Femur (tissue), 1 donor: ENCODE data around the gene GON4L.
"Not testable (repeated sequence)": the region's sequence is repeated elsewhere in the genome, so short reads cannot be mapped to it uniquely, and the experiment has no call there.

ENCODE experiments used
- DNase-seq: peaks from one replicate; pipeline ENCODE4 v3.0.0-alpha.2; 2017

The GON4L gene

DNA sequence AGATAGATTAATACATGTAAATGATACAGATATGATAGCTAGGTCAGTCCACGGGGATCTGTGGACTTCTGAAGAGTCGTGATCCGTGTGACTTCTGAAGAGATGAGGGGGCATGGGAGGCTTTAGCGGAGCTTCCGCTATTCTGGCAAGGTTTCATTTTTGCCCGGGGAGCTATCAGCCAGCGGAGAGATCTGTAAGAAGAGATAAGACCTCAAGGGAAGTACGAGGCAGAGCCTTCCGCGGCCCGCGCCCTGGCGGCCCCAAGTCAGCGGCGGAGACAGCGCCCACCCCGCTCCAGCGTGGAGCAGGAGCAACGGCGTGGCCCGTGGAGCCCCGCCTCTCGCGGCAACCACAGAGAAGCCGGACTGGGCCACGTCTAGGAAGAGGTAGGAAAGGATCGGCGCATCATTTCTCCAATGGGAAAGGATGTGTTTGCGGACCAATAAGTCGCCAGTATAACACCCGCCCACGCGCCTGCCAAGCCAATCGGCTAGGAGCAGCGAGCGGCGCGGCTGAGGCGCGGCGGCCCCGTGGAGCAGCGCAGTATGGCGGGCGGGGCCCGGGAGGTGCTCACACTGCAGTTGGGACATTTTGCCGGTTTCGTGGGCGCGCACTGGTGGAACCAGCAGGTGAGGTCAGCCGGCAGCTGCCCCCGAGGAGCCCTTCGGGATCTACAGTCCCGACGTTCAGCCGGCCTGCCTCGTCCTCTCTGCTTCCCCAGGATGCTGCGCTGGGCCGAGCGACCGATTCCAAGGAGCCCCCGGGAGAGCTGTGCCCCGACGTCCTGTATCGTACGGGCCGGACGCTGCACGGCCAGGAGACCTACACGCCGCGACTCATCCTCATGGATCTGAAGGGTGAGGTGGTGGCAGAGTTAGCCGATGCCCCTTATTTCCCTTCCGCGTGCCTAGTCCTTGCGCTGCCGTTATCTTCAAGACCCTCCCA lies 111.5 kb downstream of the GON4L start:
- peak; percentile 96 for DNase-seq

DNA sequence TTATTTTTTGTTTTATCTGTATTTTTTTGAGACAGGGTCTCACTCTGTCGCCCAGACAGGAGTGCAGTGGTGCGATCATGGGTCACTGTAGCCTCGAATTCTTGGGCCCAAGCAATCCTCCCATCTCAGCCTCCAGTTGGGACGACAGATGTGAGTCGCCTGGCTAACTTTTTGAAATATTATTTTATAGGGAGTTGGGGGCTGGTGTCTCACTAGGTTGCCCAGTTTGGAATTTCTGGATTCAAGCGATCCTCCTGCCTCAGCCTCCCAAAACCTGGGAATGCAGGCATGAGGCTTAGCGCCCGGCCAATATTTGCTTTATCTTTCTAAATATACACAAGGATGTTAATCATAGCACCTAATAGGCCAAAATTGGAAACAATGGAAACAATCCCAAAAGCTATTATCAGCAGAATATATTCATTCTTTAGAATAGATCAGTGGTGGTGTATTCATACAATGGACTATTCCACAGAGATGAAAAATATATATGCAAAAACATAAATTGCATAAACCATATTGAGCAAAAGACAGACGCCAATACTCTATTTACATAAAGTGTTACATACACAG lies 112.2 kb downstream of the GON4L start:
- DNase-seq = no peak

DNA sequence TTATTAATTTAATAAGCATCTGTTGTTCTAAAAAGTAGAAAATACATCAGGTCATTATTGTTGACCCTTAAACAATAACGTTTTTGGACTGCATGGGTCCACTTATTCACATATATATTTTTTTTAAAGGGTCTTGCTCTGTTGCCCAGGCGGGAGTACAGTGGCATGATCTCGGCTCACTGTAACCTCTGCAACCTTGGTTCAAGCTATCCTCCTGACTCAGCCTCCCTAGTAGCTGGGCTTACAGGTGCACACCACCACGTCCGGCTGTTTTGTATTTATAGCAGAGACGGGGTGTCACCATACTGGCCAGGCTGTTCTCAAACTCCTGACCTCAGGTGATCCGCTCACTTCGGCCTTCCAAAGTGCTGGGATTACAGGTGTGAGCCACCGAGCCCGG lies 115.1 kb downstream of the GON4L start:
- DNase-seq = no peak

DNA sequence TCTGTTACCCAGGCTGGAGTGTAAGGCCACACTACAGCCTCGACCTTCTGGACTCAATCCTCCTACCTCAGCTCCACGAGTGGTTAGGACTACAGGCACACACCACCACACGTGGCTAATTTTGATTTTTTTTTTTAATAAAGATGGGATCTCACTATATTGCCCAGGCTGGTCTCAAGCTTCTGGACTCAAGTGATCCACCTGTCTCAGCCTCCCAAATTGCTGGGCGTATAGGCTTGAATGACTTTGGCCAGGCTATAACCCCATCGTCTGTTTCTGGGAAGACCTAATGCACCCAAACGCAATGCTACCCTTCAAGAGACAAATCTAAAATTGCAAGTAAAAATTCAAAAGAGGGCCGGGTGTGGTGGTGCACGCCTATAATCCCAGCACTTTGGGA lies 116.0 kb downstream of the GON4L start:
- DNase-seq = no peak

DNA sequence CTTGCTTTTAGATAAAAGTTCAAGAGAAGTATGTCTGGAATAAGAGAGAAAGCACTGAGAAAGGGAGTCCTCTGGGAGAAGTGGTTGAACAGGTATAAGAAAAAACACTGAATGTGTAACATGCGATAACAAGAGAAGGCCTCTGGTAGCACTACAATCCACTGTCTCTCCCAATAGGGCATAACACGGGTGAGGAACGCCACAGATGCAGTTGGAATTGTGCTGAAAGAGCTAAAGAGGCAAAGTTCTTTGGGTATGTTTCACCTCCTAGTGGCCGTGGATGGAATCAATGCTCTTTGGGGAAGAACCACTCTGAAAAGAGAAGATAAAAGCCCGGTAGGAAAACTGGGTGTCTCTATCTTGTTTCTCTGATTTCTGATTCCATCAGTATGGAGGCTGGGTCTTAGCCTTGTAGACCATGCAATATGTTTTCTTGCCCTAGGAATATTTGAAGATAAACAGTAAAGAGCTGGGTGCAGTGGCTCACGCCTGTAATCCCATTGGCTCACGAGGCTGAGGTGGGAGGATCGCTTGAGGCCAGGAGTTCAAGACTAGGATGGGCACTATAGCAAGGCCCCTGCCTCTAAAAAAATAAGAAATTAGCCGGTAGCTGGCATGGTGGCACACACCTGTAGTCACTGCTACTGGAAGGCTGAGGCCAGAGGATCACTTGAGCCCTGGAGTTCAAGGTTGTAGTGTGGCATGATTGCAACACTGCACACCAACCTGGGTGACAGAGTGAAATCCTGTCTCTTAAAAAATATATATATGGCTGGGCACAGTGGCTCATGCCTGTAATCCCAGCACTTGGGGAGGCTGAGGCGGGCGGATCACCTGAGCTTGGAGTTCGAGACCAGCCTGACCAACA lies 127.7 kb downstream of the GON4L start:
- DNase-seq = peak; percentile 49

- DNase-seq = no peak
Measured at GRCh38 chr1:155725142-155725541, 131.9 kb downstream of the GON4L start.

- no peak for DNase-seq
Measured at GRCh38 chr1:155719703-155720102, 137.3 kb downstream of the GON4L start.

DNA sequence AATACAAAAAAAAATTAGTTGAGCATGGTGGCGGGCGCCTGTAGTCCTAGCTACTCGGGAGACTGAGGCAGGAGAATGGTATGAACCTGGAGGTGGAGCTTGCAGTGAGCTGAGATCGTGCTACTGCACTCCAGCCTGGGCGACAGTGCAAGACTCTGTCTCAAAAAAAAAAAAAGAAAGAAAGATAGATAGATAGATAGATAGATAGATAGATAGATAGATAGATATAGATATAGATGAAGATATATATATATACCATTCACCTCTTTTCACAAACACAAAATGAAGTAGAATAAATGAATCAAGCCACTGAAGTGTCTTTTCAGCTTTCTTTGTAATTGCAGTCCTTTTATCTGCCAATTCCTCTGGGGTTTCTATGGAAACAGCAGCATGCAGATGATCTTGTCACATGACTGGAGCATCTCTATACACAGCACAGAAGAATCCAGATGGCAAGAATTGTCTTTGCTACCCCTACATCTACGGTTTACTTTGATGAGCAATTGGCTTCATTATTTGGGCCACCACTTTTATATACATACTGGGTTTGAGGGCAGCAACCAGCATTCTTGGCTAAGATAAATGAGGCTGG lies 138.4 kb downstream of the GON4L start:
- not testable (repeated sequence) for DNase-seq

DNA sequence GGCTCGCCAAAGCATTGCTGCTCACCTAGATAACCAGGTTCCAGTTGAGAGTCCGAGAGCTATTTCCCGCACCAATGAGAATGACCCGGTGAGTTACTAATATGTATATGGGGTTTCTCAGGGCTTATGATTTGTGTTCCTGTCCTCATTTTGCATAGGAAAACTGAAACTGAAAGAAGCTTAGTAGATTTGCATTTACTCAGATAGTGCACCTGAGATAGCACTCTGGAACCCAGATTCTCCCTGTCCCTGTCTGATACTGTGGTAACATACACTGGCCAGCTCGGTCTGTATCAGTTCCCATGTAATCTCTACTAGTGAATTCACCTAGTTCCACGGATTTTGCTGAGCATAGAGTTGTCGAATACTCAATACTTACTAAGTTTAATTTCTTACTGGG lies 140.0 kb downstream of the GON4L start:
- no peak for DNase-seq

- no peak for DNase-seq
Measured at GRCh38 chr1:155715777-155716176, 141.2 kb downstream of the GON4L start.

GRCh38 chr1:155715056-155715455 lies 142.0 kb downstream of the GON4L start:
- DNase-seq = not testable (repeated sequence)

DNA sequence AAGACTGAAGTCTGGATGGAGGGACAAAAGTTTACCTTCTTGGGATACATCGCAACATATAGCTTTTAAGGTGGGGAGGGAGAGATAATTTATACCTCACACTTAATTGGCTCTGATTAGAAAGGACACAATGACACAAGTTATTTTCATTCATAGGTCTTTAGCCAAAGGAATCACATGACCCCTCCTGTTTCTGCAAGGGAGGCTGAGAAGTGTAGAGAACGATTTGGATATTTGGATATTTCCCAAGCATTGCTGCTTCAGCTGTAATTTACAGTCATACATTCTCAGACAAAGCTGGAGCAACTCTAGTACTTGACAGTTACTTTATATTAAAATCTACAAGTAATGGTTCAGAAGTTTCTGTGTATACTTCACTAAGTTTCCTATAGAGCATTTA lies 143.9 kb downstream of the GON4L start:
- DNase-seq = no peak

GRCh38 chr1:155712636-155713035 lies 144.4 kb downstream of the GON4L start:
- not testable (repeated sequence) for DNase-seq

DNA sequence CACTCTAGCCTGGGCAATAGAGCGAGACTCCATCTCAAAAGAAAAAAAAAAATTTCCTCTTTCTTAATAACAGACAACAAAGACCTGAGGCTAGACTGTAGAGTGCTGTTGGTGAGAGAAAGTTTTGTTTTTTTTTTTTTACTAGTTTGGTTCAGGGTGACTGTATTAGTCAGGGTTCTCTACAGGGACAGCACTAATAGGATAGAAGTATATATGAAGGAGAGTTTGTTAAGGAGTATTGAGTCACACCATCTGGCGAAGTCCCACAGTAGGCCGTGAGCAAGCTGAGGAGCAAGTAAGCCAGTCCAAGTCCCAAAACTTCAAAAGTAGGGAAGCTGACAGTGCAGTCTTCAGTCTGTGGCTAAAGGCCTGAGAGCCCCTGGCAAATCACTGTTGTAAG lies 145.6 kb downstream of the GON4L start:
- not testable (repeated sequence) for DNase-seq

- no peak for DNase-seq
Measured at GRCh38 chr1:155709391-155709790, 147.6 kb downstream of the GON4L start.

DNA sequence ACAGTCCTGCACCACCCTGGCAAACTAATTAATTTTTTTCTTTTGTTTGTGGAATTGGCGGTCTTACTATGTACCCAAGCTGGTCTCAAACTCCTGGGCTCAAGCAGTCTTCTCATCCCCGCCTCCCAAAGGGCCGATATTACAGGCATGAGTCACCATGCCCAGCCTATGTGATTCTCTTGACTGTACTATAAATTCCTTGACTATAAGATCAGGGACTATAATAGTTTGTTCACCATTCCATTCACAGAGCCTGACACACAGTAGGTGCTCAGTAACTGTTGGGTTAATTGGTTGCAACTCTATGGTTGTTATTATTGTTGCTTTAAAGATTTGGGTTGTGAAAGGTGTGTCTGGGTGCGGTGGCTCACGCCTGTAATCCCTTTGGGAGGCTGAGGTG lies 150.9 kb downstream of the GON4L start:
- DNase-seq = no peak

DNA sequence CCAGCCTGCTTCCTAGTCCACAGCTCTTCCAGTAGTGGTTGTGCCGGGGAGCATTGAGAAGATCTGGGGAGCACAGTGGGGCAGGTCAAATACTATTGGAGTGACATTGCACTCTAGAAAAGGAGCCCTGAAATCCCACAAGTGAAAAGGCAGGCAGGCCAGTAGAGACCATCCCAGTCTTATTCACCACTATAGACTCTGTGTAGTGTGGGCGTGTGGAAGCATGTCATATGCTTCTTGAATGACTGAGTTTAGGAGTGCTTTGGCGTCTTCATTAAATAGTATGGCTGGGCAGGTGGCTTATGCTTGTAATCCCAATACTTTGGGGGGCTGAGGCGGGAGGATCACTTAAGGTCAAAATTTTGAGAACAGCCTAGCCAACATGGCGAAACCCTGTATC lies 152.6 kb downstream of the GON4L start:
- DNase-seq = not testable (repeated sequence)

DNA sequence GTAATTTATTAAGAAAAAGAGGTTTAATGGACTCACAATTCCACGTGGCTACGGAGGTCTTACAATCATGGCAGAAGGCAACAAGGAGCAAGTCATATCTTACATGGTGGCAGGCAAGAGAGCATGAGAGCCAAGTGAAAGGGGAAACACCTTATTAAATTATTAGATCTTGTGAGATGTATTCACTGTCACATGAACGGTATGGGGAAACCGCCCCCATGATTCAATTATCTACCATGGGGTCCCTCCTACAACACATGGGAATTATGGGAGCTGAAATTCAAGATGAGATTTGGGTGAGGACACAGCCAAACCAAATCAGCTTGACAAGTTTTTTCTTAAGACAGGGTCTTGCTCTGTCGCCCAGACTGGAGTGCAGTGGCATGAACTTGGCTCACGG lies 153.8 kb downstream of the GON4L start:
- DNase-seq = no peak

- DNase-seq = not testable (repeated sequence)
Measured at GRCh38 chr1:155701675-155702074, 155.3 kb downstream of the GON4L start.
